HUES48 (cell line): Measurements from ENCODE around the gene CCNL1.

Experiments used
- H3K27ac ChIP-seq: one replicate; pipeline ENCODE4 v1.7.0; 2013; ENCODE audit warnings: low read depth, low read length, inconsistent platforms
- H3K27me3 ChIP-seq: 2 replicates; pipeline ENCODE4 v1.6.1; 2013; ENCODE audit warnings: mild to moderate bottlenecking, low read length; ENCODE audit not compliant: control insufficient read depth, insufficient read depth
- H3K36me3 ChIP-seq: 2 replicates; pipeline ENCODE4 v1.6.1; 2013; ENCODE audit warnings: low read length; ENCODE audit not compliant: control insufficient read depth, insufficient read depth
- H3K4me1 ChIP-seq: 2 replicates; pipeline ENCODE4 v1.6.1; 2013; ENCODE audit warnings: mild to moderate bottlenecking, low read length; ENCODE audit not compliant: control insufficient read depth, insufficient read depth
- H3K4me3 ChIP-seq: 2 replicates; pipeline ENCODE4 v1.5.1; 2013; ENCODE audit warnings: mild to moderate bottlenecking, low read depth, low read length
- H3K9ac ChIP-seq: 2 replicates; pipeline ENCODE4 v1.6.1; 2013; ENCODE audit warnings: mild to moderate bottlenecking, low read depth, low read length, moderate library complexity
- H3K9me3 ChIP-seq: 2 replicates; pipeline ENCODE4 v1.6.1; 2013; ENCODE audit warnings: low read length; ENCODE audit not compliant: control insufficient read depth, insufficient read depth

Gene CCNL1

GRCh38 chr3:157154563-157155330, 5.2 kb downstream of the CCNL1 start:
- Histone ChIP-seq H3K4me1 (peaks cover 22% of the 10 kb centered on the region), H3K9ac (no peak overlapping the region)

GRCh38 chr3:157152930-157153329, 7.0 kb downstream of the CCNL1 start:
- H3K4me3 ChIP-seq, result no peak overlapping the region
- H3K9me3 ChIP-seq, result no peaks in the 10 kb centered on the region
- peaks cover 15% of the 10 kb centered on the region for H3K4me1 ChIP-seq
- H3K27ac ChIP-seq, result no peak overlapping the region
- peaks cover 100% of the 10 kb centered on the region for H3K36me3 ChIP-seq
- no peaks in the 10 kb centered on the region for H3K27me3 ChIP-seq
- no peak overlapping the region for H3K9ac ChIP-seq

More at GRCh38 chr3:157154563-157155330, 5.2 kb downstream of the CCNL1 start:
- Histone ChIP-seq H3K9me3 (no peaks in the 10 kb centered on the region), H3K27ac (no peak overlapping the region), H3K27me3 (no peaks in the 10 kb centered on the region), H3K36me3 (peaks cover 93% of the 10 kb centered on the region), H3K4me3 (no peak overlapping the region)

GRCh38 chr3:157152438-157152837, 7.5 kb downstream of the CCNL1 start:
- Histone ChIP-seq H3K4me3 (no peak overlapping the region), H3K9ac (no peak overlapping the region), H3K9me3 (no peaks in the 10 kb centered on the region), H3K27ac (no peak overlapping the region), H3K4me1 (peaks cover 10% of the 10 kb centered on the region; the same call in 1 of the 2 replicates), H3K27me3 (no peaks in the 10 kb centered on the region), H3K36me3 (peaks cover 100% of the 10 kb centered on the region)

GRCh38 chr3:157151627-157152026, 8.3 kb downstream of the CCNL1 start:
- Histone ChIP-seq H3K4me1 (0 out of 2 replicates have a peak, but pooled peaks cover 2% of the 10 kb centered on the region), H3K4me3 (no peak overlapping the region), H3K9ac (no peak overlapping the region), H3K27ac (no peak overlapping the region), H3K9me3 (no peaks in the 10 kb centered on the region), H3K27me3 (no peaks in the 10 kb centered on the region), H3K36me3 (peaks cover 100% of the 10 kb centered on the region)

- no peaks in the 10 kb centered on the region for H3K27me3 ChIP-seq
- H3K36me3 ChIP-seq, result peaks cover 100% of the 10 kb centered on the region
- H3K9ac ChIP-seq, result no peak overlapping the region
- no peak overlapping the region for H3K27ac ChIP-seq
- no peaks in the 10 kb centered on the region for H3K4me1 ChIP-seq
- H3K4me3 ChIP-seq, result no peak overlapping the region
- no peaks in the 10 kb centered on the region for H3K9me3 ChIP-seq
Measured at GRCh38 chr3:157151151-157151550, 8.8 kb downstream of the CCNL1 start.

- no peak overlapping the region for H3K4me3 ChIP-seq
- peaks cover 98% of the 10 kb centered on the region for H3K36me3 ChIP-seq
- H3K27ac ChIP-seq, result no peak overlapping the region
- H3K9ac ChIP-seq, result no peak overlapping the region
- H3K4me1 ChIP-seq, result no peaks in the 10 kb centered on the region
- H3K27me3 ChIP-seq, result no peaks in the 10 kb centered on the region
- H3K9me3 ChIP-seq, result no peaks in the 10 kb centered on the region
Measured at GRCh38 chr3:157149136-157149696, 10.7 kb downstream of the CCNL1 start.

- Histone ChIP-seq H3K9me3 (no peaks in the 10 kb centered on the region), H3K4me1 (no peaks in the 10 kb centered on the region), H3K27ac (no peak overlapping the region), H3K36me3 (peaks cover 98% of the 10 kb centered on the region), H3K4me3 (no peak overlapping the region), H3K27me3 (no peaks in the 10 kb centered on the region), H3K9ac (no peak overlapping the region)
Measured at GRCh38 chr3:157148196-157148889, 11.6 kb downstream of the CCNL1 start.

- Histone ChIP-seq H3K36me3 (peaks cover 92% of the 10 kb centered on the region), H3K4me3 (no peak overlapping the region), H3K9me3 (no peaks in the 10 kb centered on the region), H3K9ac (no peak overlapping the region), H3K4me1 (no peaks in the 10 kb centered on the region), H3K27me3 (no peaks in the 10 kb centered on the region), H3K27ac (no peak overlapping the region)
Measured at GRCh38 chr3:157147099-157147803, 12.7 kb downstream of the CCNL1 start.

- Histone ChIP-seq H3K4me3 (no peak overlapping the region), H3K27ac (no peak overlapping the region), H3K36me3 (peaks cover 79% of the 10 kb centered on the region), H3K27me3 (no peaks in the 10 kb centered on the region), H3K9me3 (no peaks in the 10 kb centered on the region), H3K4me1 (no peaks in the 10 kb centered on the region), H3K9ac (no peak overlapping the region)
Measured at GRCh38 chr3:157145606-157146322, 14.2 kb downstream of the CCNL1 start.

- peaks cover 45% of the 10 kb centered on the region for H3K36me3 ChIP-seq
- H3K9me3 ChIP-seq, result no peaks in the 10 kb centered on the region
- H3K27ac ChIP-seq, result no peak overlapping the region
- no peaks in the 10 kb centered on the region for H3K27me3 ChIP-seq
- H3K4me3 ChIP-seq, result no peak overlapping the region
- 0 out of 2 replicates have a peak, but pooled peaks cover under 1% of the 10 kb centered on the region for H3K4me1 ChIP-seq
- no peak overlapping the region for H3K9ac ChIP-seq
Measured at GRCh38 chr3:157142315-157142714, 17.6 kb downstream of the CCNL1 start.
